ENCODE results near the gene ARPC1A. TPM values are rescaled to one million over a fixed set of nuclear protein-coding genes. Genes with fewer than 3 reads are reported as not detected.

The ARPC1A gene
- total and polyA plus RNA-seq, 2 donors from 2014 or later: 117 to 119 TPM

GRCh38 chr7:99301496-99301895 is 24.2 kb upstream of the ARPC1A start:
- no peak overlapping the region for H3K9ac ChIP-seq (ENCODE audit: low read length in 3 of 3)
- intact Hi-C loops (cut with DNase I): no loop called here
- no peak for DNase-seq

GRCh38 chr7:99305473-99306260 is 20.0 kb upstream of the ARPC1A start:
- H3K27me3 ChIP-seq (ENCODE audit: control insufficient read depth, insufficient read depth, low read length): no peaks in the 10 kb centered on the region
- no peak overlapping the region for H3K9ac ChIP-seq (ENCODE audit: low read length in 3 of 3)
- intact Hi-C loops (cut with DNase I): loop anchor here (5.0 kb wide), 1 partner anchor 263 kb away; no protein-coding TSS in a partner anchor
- FAIRE-seq (no peak), DNase-seq (no peak)
- no peak overlapping the region for H3K4me3 ChIP-seq (ENCODE audit: low read length in 3 of 3)
- no peak for TF ChIP-seq CTCF (IDR thresholded peaks at IDR 0.05; ENCODE audit: borderline replicate concordance, extremely low read depth, insufficient read depth)
- H3K9me3 ChIP-seq (ENCODE audit: control insufficient read depth in 2 of 3, insufficient read depth in 1 of 3, low read length in 3 of 3): peaks cover 0 to 5% (median 0%) of the 10 kb centered on the region in 3 donors
- no peak overlapping the region for H3K27ac ChIP-seq (ENCODE audit: low read depth in 2 of 2, low read length in 2 of 2)
- no peaks in the 10 kb centered on the region for H3K36me3 ChIP-seq (ENCODE audit: control insufficient read depth in 2 of 3, insufficient read depth in 3 of 3, low read length in 3 of 3)
- no peaks in the 10 kb centered on the region for H3K4me1 ChIP-seq (ENCODE audit: control insufficient read depth in 2 of 3, insufficient read depth in 2 of 3, low read depth in 1 of 3, low read length in 3 of 3)

More at GRCh38 chr7:99301496-99301895, 24.2 kb upstream of the ARPC1A start:
- Histone ChIP-seq H3K36me3 (ENCODE audit: control insufficient read depth in 2 of 3, insufficient read depth in 3 of 3, low read length in 3 of 3) (no peaks in the 10 kb centered on the region), H3K9me3 (ENCODE audit: control insufficient read depth in 2 of 3, insufficient read depth in 1 of 3, low read length in 3 of 3) (no peaks in the 10 kb centered on the region), H3K27me3 (ENCODE audit: control insufficient read depth, insufficient read depth, low read length) (no peaks in the 10 kb centered on the region), H3K27ac (ENCODE audit: low read depth in 2 of 2, low read length in 2 of 2) (no peak overlapping the region), H3K4me1 (ENCODE audit: control insufficient read depth in 2 of 3, insufficient read depth in 2 of 3, low read depth in 1 of 3, low read length in 3 of 3) (no peaks in the 10 kb centered on the region), H3K4me3 (ENCODE audit: low read length in 3 of 3) (no peak overlapping the region)
- FAIRE-seq: no peak
- no peak for TF ChIP-seq CTCF (IDR thresholded peaks at IDR 0.05; ENCODE audit: borderline replicate concordance, extremely low read depth, insufficient read depth)

GRCh38 chr7:99308461-99309074 is 17.1 kb upstream of the ARPC1A start:
- TF ChIP-seq CTCF (IDR thresholded peaks at IDR 0.05; ENCODE audit: borderline replicate concordance, extremely low read depth, insufficient read depth): no peak
- peaks cover 0 to 5% (median 0%) of the 10 kb centered on the region in 3 donors for H3K9me3 ChIP-seq (ENCODE audit: control insufficient read depth in 2 of 3, insufficient read depth in 1 of 3, low read length in 3 of 3)
- DNase-seq (no peak), FAIRE-seq (no peak)
- no peaks in the 10 kb centered on the region for H3K27me3 ChIP-seq (ENCODE audit: control insufficient read depth, insufficient read depth, low read length)
- no peak overlapping the region for H3K27ac ChIP-seq (ENCODE audit: low read depth in 2 of 2, low read length in 2 of 2)
- H3K4me3 ChIP-seq (ENCODE audit: low read length in 3 of 3): no peak overlapping the region
- no peaks in the 10 kb centered on the region for H3K4me1 ChIP-seq (ENCODE audit: control insufficient read depth in 2 of 3, insufficient read depth in 2 of 3, low read depth in 1 of 3, low read length in 3 of 3)
- intact Hi-C loops (cut with DNase I): loop anchor here (5.0 kb wide), 1 partner anchor 266 kb away; no protein-coding TSS in a partner anchor
- no peak overlapping the region for H3K9ac ChIP-seq (ENCODE audit: low read length in 3 of 3)
- no peaks in the 10 kb centered on the region for H3K36me3 ChIP-seq (ENCODE audit: control insufficient read depth in 2 of 3, insufficient read depth in 3 of 3, low read length in 3 of 3)

All from kidney (tissue), 14 donors.